Panc1 (cell line): Measurements from ENCODE around the gene CNN3. TPM values are rescaled to one million over a fixed set of nuclear protein-coding genes. Genes with fewer than 3 reads are reported as not detected.

Experiments
- ATAC-seq: fragments of 200-7000 bp; cut with Tn5 transposase; 2 replicates; pipeline ENCODE4 v1.9.1; 2020; ENCODE audit warnings: mild to moderate bottlenecking, moderate library complexity
- BruUV-seq: library from RNA; stranded (reverse); fragments of 400-500 nt; replicated peaks from 2 replicates; lab custom pipeline; 2021; lab: Mats Ljungman, UMichigan
- CTCF ChIA-PET: fragments of 300-600 bp; sonication (Branson Sonifier 250); formaldehyde crosslinking; loops from one replicate; lab custom pipeline; 2022; ENCODE audit warnings: antibody characterized with exemption; lab: Charles Lee
- POLR2A ChIA-PET: fragments of 300-600 bp; sonication (Branson Sonifier 250); formaldehyde crosslinking; loops from one replicate; lab custom pipeline; 2022; ENCODE audit warnings: antibody characterized with exemption; lab: Charles Lee
- DNase-seq: peaks from one replicate; pipeline ENCODE4 v3.0.0-alpha.2; 2010; ENCODE audit warnings: low read depth, low spot score
- H3K27ac ChIP-seq: 2 replicates; pipeline ENCODE4 v1.5.1; 2011; ENCODE audit warnings: mild to moderate bottlenecking, low read length, inconsistent platforms
- H3K27me3 ChIP-seq: fragments of 200-500 bp; sonication (Bioruptor generic); 2 replicates; pipeline ENCODE4 v1.6.0; 2014; ENCODE audit warnings: low read length, inconsistent platforms; ENCODE audit not compliant: control insufficient read depth, insufficient read depth
- H3K36me3 ChIP-seq: fragments of 200-500 bp; sonication (Bioruptor generic); 2 replicates; pipeline ENCODE4 v1.5.1; 2014; ENCODE audit warnings: inconsistent platforms, mild to moderate bottlenecking, low read length, moderate library complexity; ENCODE audit not compliant: control insufficient read depth, insufficient read depth
- H3K4me1 ChIP-seq: 2 replicates; pipeline ENCODE4 v1.5.1; 2011; ENCODE audit warnings: inconsistent platforms, mild to moderate bottlenecking, low read length, moderate library complexity; ENCODE audit not compliant: control insufficient read depth, insufficient read depth
- H3K4me3 ChIP-seq, 2 experiments: 2 replicates each; pipeline ENCODE4 v1.5.1; 2011 to 2012; ENCODE audit warnings: low read depth in 2 of 2, low read length in 2 of 2, mild to moderate bottlenecking in 2 of 2, inconsistent platforms in 1 of 2, moderate library complexity in 1 of 2
- H3K9me3 ChIP-seq: fragments of 200-500 bp; sonication (Bioruptor generic); 2 replicates; pipeline ENCODE4 v1.5.1; 2014; ENCODE audit warnings: low read depth, mild to moderate bottlenecking, inconsistent platforms, low read length, moderate library complexity; ENCODE audit not compliant: control insufficient read depth, insufficient read depth
- POLR2AphosphoS5 ChIP-seq: IDR thresholded peaks from 2 replicates; pipeline ENCODE4 v1.6.1; 2012; ENCODE audit warnings: mild to moderate bottlenecking, low read depth, low read length, moderate library complexity
- SIN3A ChIP-seq: IDR thresholded peaks from 2 replicates; pipeline ENCODE4 v1.6.1; 2012; ENCODE audit warnings: low read depth, mild to moderate bottlenecking, low read length, moderate library complexity, borderline replicate concordance; ENCODE audit not compliant: insufficient read depth
- TCF7L2 ChIP-seq: IDR thresholded peaks from 2 replicates; pipeline ENCODE4 v1.6.1; 2011; ENCODE audit warnings: mild to moderate bottlenecking, low read depth, low read length, inconsistent platforms
- in situ Hi-C: cut with HindIII; loops from 2 replicates; pipeline ENCODE4 v1.10.0; 2016; ENCODE audit warnings: low sequenced_read_pairs, low pct_unique_long_range_greater_than_20kb
- intact Hi-C: fragments of 100-400 bp; cut with micrococcal nuclease; formaldehyde crosslinking; loops from one replicate; pipeline ENCODE4 v1.10.0; 2022; ENCODE audit not compliant: unreplicated experiment
- total RNA-seq: library from RNA; stranded (reverse); gene quantifications from one replicate; pipeline ENCODE4 v1.2.1, GENCODE V29; 2021; ENCODE audit not compliant: unreplicated experiment
- TF ChIP-seq, protein P1 (sequence below): fragments of 450-650 bp; IDR thresholded peaks from 2 replicates; pipeline ENCODE4 v1.5.1; 2017; ENCODE audit warnings: mild to moderate bottlenecking
- TF ChIP-seq, protein P2 (sequence below), 2 experiments: IDR thresholded peaks; 2 replicates each; pipeline ENCODE4 v1.6.1; 2011 to 2012; ENCODE audit warnings: low read depth in 2 of 2, control low read depth in 1 of 2, low read length in 1 of 2, mild to moderate bottlenecking in 1 of 2, moderate library complexity in 1 of 2; ENCODE audit not compliant: insufficient read depth in 1 of 2

Gene CNN3
- total RNA-seq, 1 experiment from 2014 or later: 72.3 TPM

DNA sequence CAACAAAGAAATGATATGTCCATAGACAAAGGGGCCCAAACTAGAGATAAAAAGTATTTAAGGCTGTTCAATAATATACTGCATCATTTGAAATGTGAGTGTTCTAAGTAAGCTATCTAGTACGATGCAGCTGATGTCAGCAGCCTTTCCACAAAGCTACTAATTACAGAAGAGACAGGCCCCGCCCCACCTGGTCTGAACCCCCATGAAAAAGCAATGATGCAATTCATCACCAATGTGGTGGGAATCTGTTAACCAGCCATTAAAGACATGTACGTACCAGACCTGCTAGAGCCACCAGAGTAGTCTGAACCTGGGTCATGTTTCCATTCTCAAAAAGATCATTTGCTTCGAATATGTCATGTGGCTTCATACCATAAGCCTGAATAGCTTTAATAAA is 25.1 kb downstream of the CNN3 start:
- H3K36me3 ChIP-seq: peaks cover 5% of the 10 kb centered on the region; the same call in 1 of the 2 replicates
- no peak for ATAC-seq
- H3K4me1 ChIP-seq: no peaks in the 10 kb centered on the region
- H3K27me3 ChIP-seq: no peaks in the 10 kb centered on the region
- H3K27ac ChIP-seq: no peak overlapping the region
- ChIA-PET CTCF (interaction anchor here (0.6 kb wide), 1 partner anchor 17 kb away, joined by 3 read pairs; no protein-coding TSS in a partner anchor), POLR2A (no interaction called here)
- BruUV-seq: no TSS peak
- in situ Hi-C loops: no loop called here
- no peak overlapping the region for H3K4me3 ChIP-seq
- DNase-seq: no peak
- H3K9me3 ChIP-seq: no peaks in the 10 kb centered on the region
- no peak for TF ChIP-seq TCF7L2
- TF ChIP-seq, protein P1, sequence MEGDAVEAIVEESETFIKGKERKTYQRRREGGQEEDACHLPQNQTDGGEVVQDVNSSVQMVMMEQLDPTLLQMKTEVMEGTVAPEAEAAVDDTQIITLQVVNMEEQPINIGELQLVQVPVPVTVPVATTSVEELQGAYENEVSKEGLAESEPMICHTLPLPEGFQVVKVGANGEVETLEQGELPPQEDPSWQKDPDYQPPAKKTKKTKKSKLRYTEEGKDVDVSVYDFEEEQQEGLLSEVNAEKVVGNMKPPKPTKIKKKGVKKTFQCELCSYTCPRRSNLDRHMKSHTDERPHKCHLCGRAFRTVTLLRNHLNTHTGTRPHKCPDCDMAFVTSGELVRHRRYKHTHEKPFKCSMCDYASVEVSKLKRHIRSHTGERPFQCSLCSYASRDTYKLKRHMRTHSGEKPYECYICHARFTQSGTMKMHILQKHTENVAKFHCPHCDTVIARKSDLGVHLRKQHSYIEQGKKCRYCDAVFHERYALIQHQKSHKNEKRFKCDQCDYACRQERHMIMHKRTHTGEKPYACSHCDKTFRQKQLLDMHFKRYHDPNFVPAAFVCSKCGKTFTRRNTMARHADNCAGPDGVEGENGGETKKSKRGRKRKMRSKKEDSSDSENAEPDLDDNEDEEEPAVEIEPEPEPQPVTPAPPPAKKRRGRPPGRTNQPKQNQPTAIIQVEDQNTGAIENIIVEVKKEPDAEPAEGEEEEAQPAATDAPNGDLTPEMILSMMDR: no peak
- no peak for TF ChIP-seq POLR2AphosphoS5
- no peak for TF ChIP-seq SIN3A
- TF ChIP-seq, protein P2, sequence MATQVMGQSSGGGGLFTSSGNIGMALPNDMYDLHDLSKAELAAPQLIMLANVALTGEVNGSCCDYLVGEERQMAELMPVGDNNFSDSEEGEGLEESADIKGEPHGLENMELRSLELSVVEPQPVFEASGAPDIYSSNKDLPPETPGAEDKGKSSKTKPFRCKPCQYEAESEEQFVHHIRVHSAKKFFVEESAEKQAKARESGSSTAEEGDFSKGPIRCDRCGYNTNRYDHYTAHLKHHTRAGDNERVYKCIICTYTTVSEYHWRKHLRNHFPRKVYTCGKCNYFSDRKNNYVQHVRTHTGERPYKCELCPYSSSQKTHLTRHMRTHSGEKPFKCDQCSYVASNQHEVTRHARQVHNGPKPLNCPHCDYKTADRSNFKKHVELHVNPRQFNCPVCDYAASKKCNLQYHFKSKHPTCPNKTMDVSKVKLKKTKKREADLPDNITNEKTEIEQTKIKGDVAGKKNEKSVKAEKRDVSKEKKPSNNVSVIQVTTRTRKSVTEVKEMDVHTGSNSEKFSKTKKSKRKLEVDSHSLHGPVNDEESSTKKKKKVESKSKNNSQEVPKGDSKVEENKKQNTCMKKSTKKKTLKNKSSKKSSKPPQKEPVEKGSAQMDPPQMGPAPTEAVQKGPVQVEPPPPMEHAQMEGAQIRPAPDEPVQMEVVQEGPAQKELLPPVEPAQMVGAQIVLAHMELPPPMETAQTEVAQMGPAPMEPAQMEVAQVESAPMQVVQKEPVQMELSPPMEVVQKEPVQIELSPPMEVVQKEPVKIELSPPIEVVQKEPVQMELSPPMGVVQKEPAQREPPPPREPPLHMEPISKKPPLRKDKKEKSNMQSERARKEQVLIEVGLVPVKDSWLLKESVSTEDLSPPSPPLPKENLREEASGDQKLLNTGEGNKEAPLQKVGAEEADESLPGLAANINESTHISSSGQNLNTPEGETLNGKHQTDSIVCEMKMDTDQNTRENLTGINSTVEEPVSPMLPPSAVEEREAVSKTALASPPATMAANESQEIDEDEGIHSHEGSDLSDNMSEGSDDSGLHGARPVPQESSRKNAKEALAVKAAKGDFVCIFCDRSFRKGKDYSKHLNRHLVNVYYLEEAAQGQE (IDR thresholded peaks at IDR 0.05; ENCODE audit: insufficient read depth in 1 of 2, low read depth in 2 of 2, low read length in 1 of 2): no peak
- intact Hi-C loops: no loop called here

DNA sequence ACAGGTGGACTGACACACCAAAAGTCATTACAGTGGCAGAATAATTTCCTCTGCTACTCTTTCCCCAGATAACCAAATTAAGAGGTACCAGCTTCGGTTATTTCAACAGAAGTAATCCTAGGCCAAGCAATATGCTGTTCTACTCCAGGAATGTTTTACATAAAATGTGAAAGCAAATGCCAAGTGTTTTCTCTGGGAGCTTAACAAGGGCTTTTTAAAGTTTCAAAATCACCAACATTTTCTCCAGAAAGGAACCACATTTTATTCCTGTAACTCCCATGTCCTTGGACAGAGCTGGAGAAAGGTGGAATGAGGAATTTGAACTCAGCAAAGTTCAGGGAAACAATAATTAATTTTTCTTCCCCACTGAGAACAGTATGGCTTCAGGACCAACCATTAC is 27.2 kb downstream of the CNN3 start:
- in situ Hi-C loops (no loop called here), intact Hi-C loops (no loop called here)
- ChIA-PET POLR2A (no interaction called here), CTCF (no interaction called here)
- DNase-seq (no peak), ATAC-seq (no peak)
- H3K4me3 ChIP-seq: no peak overlapping the region
- TF ChIP-seq SIN3A (no peak), TCF7L2 (no peak), POLR2AphosphoS5 (no peak)
- TF ChIP-seq, protein P2 (IDR thresholded peaks at IDR 0.05; ENCODE audit: insufficient read depth in 1 of 2, low read depth in 2 of 2, low read length in 1 of 2): no peak
- TF ChIP-seq, protein P1: no peak
- H3K27me3 ChIP-seq: no peaks in the 10 kb centered on the region
- BruUV-seq: no TSS peak
- no peaks in the 10 kb centered on the region for H3K4me1 ChIP-seq
- peaks cover 5% of the 10 kb centered on the region; the same call in 1 of the 2 replicates for H3K36me3 ChIP-seq
- no peaks in the 10 kb centered on the region for H3K9me3 ChIP-seq
- no peak overlapping the region for H3K27ac ChIP-seq
